HL-60 (cell line): Measurements from ENCODE around the gene ELP2.
"Not testable (repeated sequence)": the region's sequence is repeated elsewhere in the genome, so short reads cannot be mapped to it uniquely, and the experiment has no call there.

Experiments
- GABPA ChIP-seq: IDR thresholded peaks from 2 replicates; pipeline ENCODE4 v1.6.1; 2012; ENCODE audit warnings: low read depth
- POLR2AphosphoS5 ChIP-seq: IDR thresholded peaks from 2 replicates; pipeline ENCODE4 v1.6.1; 2012; ENCODE audit warnings: low read depth
- TF ChIP-seq, protein P1 (sequence below): IDR thresholded peaks from one replicate; pipeline ENCODE4 v1.5.1; 2011; ENCODE audit warnings: low read length, control low read depth, inconsistent platforms; ENCODE audit not compliant: insufficient read depth
- TF ChIP-seq, protein P2 (sequence below): IDR thresholded peaks from 2 replicates; pipeline ENCODE4 v1.6.1; 2012; ENCODE audit warnings: low read depth; ENCODE audit not compliant: insufficient replicate concordance

DNA sequence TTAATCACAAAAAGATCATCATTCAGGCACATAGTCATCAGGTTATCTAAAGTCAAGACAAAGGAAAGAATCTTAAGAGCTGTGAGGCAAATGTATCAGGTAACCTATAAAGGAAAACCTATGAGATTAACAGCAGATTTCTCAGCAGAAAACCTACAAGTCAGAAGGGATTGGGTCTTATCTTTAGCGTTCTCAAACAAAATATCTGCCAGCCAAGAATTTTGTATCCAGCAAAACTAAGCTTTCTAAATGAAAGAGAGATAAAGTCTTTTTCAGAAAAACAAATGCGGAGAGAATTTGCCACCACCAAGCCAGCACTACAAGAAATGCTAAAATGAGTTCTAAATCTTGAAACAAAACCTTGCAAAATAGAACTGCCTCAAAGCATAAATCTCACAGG, 48.6 kb upstream of the ELP2 start:
- TF ChIP-seq, protein P1, sequence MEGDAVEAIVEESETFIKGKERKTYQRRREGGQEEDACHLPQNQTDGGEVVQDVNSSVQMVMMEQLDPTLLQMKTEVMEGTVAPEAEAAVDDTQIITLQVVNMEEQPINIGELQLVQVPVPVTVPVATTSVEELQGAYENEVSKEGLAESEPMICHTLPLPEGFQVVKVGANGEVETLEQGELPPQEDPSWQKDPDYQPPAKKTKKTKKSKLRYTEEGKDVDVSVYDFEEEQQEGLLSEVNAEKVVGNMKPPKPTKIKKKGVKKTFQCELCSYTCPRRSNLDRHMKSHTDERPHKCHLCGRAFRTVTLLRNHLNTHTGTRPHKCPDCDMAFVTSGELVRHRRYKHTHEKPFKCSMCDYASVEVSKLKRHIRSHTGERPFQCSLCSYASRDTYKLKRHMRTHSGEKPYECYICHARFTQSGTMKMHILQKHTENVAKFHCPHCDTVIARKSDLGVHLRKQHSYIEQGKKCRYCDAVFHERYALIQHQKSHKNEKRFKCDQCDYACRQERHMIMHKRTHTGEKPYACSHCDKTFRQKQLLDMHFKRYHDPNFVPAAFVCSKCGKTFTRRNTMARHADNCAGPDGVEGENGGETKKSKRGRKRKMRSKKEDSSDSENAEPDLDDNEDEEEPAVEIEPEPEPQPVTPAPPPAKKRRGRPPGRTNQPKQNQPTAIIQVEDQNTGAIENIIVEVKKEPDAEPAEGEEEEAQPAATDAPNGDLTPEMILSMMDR: not testable (repeated sequence)
- not testable (repeated sequence) for TF ChIP-seq POLR2AphosphoS5, GABPA
- TF ChIP-seq, protein P2, sequence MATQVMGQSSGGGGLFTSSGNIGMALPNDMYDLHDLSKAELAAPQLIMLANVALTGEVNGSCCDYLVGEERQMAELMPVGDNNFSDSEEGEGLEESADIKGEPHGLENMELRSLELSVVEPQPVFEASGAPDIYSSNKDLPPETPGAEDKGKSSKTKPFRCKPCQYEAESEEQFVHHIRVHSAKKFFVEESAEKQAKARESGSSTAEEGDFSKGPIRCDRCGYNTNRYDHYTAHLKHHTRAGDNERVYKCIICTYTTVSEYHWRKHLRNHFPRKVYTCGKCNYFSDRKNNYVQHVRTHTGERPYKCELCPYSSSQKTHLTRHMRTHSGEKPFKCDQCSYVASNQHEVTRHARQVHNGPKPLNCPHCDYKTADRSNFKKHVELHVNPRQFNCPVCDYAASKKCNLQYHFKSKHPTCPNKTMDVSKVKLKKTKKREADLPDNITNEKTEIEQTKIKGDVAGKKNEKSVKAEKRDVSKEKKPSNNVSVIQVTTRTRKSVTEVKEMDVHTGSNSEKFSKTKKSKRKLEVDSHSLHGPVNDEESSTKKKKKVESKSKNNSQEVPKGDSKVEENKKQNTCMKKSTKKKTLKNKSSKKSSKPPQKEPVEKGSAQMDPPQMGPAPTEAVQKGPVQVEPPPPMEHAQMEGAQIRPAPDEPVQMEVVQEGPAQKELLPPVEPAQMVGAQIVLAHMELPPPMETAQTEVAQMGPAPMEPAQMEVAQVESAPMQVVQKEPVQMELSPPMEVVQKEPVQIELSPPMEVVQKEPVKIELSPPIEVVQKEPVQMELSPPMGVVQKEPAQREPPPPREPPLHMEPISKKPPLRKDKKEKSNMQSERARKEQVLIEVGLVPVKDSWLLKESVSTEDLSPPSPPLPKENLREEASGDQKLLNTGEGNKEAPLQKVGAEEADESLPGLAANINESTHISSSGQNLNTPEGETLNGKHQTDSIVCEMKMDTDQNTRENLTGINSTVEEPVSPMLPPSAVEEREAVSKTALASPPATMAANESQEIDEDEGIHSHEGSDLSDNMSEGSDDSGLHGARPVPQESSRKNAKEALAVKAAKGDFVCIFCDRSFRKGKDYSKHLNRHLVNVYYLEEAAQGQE: not testable (repeated sequence)
